ENCODE results near the gene ZNF575.
A peak's percentile ranks its signal among the peaks of the same experiment; 100 is the strongest.

The ZNF575 gene

DNA sequence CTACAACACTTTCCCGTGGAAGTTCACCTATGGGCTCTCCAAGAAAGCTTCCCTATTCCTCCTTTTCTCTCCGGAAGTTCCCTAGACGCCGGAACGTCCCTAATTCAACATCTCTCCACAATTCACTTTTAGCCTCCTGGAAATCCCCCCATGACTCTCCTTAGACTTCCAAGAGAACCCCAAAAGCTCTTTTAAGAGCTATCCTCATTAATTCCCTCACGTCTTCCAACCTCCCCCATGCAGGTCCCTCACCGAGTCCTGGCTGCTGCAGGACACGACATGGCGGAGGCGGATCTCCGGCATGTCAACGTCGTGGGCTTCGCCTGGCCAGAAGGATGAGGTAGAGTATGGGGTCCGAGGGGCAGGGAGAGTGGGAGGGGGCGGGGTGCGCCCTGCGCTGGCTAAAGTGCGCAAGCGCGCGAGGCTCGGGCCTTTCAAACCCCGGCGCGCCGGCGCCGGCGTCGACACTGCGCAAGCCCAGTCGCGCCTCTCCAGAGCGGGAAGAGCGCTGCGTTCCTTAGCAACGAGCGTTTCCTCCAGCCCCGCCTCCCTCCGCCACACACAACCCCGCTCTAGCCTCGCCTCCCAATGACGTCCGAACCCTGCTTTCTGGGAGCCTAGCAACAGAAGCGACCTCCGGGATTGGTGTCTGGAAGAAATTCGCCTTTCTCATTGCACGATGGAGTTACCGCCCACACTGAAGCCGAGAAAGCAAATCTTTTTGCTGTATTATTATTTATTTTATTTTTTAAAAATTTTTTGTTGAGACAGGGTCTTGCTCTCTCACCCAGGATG lies 42.4 kb downstream of the ZNF575 start, which contains the start of the genes PINLYP and XRCC1 (continued):
- TF ChIP-seq, protein P1, sequence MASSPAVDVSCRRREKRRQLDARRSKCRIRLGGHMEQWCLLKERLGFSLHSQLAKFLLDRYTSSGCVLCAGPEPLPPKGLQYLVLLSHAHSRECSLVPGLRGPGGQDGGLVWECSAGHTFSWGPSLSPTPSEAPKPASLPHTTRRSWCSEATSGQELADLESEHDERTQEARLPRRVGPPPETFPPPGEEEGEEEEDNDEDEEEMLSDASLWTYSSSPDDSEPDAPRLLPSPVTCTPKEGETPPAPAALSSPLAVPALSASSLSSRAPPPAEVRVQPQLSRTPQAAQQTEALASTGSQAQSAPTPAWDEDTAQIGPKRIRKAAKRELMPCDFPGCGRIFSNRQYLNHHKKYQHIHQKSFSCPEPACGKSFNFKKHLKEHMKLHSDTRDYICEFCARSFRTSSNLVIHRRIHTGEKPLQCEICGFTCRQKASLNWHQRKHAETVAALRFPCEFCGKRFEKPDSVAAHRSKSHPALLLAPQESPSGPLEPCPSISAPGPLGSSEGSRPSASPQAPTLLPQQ (tag by site-specific recombination; IDR thresholded peaks at IDR 0.05): peak; percentile 68; the same call in 1 of the 2 replicates
- TF ChIP-seq KLF8 (tag by site-specific recombination; IDR thresholded peaks at IDR 0.05): peak; percentile 24; the same call in 1 of the 2 replicates
- peak; percentile 97 for TF ChIP-seq PRDM1 (tag by site-specific recombination; IDR thresholded peaks at IDR 0.05)
- peak; percentile 68; the same call in 1 of the 2 replicates for TF ChIP-seq KLF16 (tag by site-specific recombination; IDR thresholded peaks at IDR 0.05)
- TF ChIP-seq, protein P2, sequence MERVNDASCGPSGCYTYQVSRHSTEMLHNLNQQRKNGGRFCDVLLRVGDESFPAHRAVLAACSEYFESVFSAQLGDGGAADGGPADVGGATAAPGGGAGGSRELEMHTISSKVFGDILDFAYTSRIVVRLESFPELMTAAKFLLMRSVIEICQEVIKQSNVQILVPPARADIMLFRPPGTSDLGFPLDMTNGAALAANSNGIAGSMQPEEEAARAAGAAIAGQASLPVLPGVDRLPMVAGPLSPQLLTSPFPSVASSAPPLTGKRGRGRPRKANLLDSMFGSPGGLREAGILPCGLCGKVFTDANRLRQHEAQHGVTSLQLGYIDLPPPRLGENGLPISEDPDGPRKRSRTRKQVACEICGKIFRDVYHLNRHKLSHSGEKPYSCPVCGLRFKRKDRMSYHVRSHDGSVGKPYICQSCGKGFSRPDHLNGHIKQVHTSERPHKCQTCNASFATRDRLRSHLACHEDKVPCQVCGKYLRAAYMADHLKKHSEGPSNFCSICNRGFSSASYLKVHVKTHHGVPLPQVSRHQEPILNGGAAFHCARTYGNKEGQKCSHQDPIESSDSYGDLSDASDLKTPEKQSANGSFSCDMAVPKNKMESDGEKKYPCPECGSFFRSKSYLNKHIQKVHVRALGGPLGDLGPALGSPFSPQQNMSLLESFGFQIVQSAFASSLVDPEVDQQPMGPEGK (tag by site-specific recombination; IDR thresholded peaks at IDR 0.05): peak; percentile 82
- no peak for TF ChIP-seq ZNF354C (tag by site-specific recombination; IDR thresholded peaks at IDR 0.05; ENCODE audit: borderline replicate concordance, low read depth)
- TF ChIP-seq ZNF596 (tag by site-specific recombination; IDR thresholded peaks at IDR 0.05): no peak
- TF ChIP-seq ZNF561 (tag by site-specific recombination; IDR thresholded peaks at IDR 0.05; ENCODE audit: borderline replicate concordance): no peak; the same call in 1 of the 2 replicates
- TF ChIP-seq, protein P3, sequence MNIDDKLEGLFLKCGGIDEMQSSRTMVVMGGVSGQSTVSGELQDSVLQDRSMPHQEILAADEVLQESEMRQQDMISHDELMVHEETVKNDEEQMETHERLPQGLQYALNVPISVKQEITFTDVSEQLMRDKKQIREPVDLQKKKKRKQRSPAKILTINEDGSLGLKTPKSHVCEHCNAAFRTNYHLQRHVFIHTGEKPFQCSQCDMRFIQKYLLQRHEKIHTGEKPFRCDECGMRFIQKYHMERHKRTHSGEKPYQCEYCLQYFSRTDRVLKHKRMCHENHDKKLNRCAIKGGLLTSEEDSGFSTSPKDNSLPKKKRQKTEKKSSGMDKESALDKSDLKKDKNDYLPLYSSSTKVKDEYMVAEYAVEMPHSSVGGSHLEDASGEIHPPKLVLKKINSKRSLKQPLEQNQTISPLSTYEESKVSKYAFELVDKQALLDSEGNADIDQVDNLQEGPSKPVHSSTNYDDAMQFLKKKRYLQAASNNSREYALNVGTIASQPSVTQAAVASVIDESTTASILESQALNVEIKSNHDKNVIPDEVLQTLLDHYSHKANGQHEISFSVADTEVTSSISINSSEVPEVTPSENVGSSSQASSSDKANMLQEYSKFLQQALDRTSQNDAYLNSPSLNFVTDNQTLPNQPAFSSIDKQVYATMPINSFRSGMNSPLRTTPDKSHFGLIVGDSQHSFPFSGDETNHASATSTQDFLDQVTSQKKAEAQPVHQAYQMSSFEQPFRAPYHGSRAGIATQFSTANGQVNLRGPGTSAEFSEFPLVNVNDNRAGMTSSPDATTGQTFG (tag by site-specific recombination; IDR thresholded peaks at IDR 0.05; ENCODE audit: borderline replicate concordance): no peak
- peak; percentile 40; the same call in 1 of the 2 replicates for TF ChIP-seq GLIS1 (tag by site-specific recombination; IDR thresholded peaks at IDR 0.05)
- TF ChIP-seq ZSCAN23 (tag by site-specific recombination; IDR thresholded peaks at IDR 0.05): no peak
- TF ChIP-seq ZNF747 (tag by site-specific recombination; IDR thresholded peaks at IDR 0.05): no peak
- no peak for TF ChIP-seq ZNF624 (tag by site-specific recombination; IDR thresholded peaks at IDR 0.05)
- TF ChIP-seq, protein P4, sequence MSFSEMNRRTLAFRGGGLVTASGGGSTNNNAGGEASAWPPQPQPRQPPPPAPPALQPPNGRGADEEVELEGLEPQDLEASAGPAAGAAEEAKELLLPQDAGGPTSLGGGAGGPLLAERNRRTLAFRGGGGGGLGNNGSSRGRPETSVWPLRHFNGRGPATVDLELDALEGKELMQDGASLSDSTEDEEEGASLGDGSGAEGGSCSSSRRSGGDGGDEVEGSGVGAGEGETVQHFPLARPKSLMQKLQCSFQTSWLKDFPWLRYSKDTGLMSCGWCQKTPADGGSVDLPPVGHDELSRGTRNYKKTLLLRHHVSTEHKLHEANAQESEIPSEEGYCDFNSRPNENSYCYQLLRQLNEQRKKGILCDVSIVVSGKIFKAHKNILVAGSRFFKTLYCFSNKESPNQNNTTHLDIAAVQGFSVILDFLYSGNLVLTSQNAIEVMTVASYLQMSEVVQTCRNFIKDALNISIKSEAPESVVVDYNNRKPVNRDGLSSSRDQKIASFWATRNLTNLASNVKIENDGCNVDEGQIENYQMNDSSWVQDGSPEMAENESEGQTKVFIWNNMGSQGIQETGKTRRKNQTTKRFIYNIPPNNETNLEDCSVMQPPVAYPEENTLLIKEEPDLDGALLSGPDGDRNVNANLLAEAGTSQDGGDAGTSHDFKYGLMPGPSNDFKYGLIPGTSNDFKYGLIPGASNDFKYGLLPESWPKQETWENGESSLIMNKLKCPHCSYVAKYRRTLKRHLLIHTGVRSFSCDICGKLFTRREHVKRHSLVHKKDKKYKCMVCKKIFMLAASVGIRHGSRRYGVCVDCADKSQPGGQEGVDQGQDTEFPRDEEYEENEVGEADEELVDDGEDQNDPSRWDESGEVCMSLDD (tag by site-specific recombination; IDR thresholded peaks at IDR 0.05): peak; percentile 94
- no peak for TF ChIP-seq ZNF548 (tag by site-specific recombination; IDR thresholded peaks at IDR 0.05)
- TF ChIP-seq ZNF16 (tag by site-specific recombination; IDR thresholded peaks at IDR 0.05; ENCODE audit: low read depth): no peak
- TF ChIP-seq ZNF837 (tag by site-specific recombination; IDR thresholded peaks at IDR 0.05): no peak
- peak; percentile 37; the same call in 1 of the 2 replicates for TF ChIP-seq ZEB2 (tag by site-specific recombination; IDR thresholded peaks at IDR 0.05)
- peak; percentile 72; the same call in 1 of the 2 replicates for TF ChIP-seq ZFP69B (tag by site-specific recombination; IDR thresholded peaks at IDR 0.05)
- no peak for TF ChIP-seq ZNF560 (tag by site-specific recombination; IDR thresholded peaks at IDR 0.05; ENCODE audit: borderline replicate concordance)
- peak; percentile 58; the same call in 1 of the 2 replicates for TF ChIP-seq ZNF391 (tag by site-specific recombination; IDR thresholded peaks at IDR 0.05; ENCODE audit: borderline replicate concordance, low read depth)
- TF ChIP-seq, protein P5, sequence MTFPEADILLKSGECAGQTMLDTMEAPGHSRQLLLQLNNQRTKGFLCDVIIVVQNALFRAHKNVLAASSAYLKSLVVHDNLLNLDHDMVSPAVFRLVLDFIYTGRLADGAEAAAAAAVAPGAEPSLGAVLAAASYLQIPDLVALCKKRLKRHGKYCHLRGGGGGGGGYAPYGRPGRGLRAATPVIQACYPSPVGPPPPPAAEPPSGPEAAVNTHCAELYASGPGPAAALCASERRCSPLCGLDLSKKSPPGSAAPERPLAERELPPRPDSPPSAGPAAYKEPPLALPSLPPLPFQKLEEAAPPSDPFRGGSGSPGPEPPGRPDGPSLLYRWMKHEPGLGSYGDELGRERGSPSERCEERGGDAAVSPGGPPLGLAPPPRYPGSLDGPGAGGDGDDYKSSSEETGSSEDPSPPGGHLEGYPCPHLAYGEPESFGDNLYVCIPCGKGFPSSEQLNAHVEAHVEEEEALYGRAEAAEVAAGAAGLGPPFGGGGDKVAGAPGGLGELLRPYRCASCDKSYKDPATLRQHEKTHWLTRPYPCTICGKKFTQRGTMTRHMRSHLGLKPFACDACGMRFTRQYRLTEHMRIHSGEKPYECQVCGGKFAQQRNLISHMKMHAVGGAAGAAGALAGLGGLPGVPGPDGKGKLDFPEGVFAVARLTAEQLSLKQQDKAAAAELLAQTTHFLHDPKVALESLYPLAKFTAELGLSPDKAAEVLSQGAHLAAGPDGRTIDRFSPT (tag by site-specific recombination; IDR thresholded peaks at IDR 0.05): no peak
- TF ChIP-seq, protein P6, sequence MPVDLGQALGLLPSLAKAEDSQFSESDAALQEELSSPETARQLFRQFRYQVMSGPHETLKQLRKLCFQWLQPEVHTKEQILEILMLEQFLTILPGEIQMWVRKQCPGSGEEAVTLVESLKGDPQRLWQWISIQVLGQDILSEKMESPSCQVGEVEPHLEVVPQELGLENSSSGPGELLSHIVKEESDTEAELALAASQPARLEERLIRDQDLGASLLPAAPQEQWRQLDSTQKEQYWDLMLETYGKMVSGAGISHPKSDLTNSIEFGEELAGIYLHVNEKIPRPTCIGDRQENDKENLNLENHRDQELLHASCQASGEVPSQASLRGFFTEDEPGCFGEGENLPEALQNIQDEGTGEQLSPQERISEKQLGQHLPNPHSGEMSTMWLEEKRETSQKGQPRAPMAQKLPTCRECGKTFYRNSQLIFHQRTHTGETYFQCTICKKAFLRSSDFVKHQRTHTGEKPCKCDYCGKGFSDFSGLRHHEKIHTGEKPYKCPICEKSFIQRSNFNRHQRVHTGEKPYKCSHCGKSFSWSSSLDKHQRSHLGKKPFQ (tag by site-specific recombination; IDR thresholded peaks at IDR 0.05): no peak
- TF ChIP-seq, protein P7, sequence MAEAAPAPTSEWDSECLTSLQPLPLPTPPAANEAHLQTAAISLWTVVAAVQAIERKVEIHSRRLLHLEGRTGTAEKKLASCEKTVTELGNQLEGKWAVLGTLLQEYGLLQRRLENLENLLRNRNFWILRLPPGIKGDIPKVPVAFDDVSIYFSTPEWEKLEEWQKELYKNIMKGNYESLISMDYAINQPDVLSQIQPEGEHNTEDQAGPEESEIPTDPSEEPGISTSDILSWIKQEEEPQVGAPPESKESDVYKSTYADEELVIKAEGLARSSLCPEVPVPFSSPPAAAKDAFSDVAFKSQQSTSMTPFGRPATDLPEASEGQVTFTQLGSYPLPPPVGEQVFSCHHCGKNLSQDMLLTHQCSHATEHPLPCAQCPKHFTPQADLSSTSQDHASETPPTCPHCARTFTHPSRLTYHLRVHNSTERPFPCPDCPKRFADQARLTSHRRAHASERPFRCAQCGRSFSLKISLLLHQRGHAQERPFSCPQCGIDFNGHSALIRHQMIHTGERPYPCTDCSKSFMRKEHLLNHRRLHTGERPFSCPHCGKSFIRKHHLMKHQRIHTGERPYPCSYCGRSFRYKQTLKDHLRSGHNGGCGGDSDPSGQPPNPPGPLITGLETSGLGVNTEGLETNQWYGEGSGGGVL (tag by site-specific recombination; IDR thresholded peaks at IDR 0.05): 0 out of 2 replicates have a peak, but pooled peaks have one; percentile 4

Measured in HEK293 (cell line).